Nephron progenitor cell (in vitro differentiated cells): Measurements from ENCODE around the gene SZT2.
A peak's percentile ranks its signal among the peaks of the same experiment; 100 is the strongest.

Experiments used
- DNase-seq: peaks from one replicate; pipeline ENCODE4 v3.0.0; 2021
- H3K27ac Mint-ChIP-seq: 2 replicates; pipeline ENCODE4 v1.8.0; 2021; ENCODE audit warnings: mild to moderate bottlenecking, moderate library complexity, mixed read lengths
- H3K27me3 Mint-ChIP-seq: 2 replicates; pipeline ENCODE4 v1.8.0; 2021; ENCODE audit warnings: mild to moderate bottlenecking, low read depth, mixed read lengths; ENCODE audit not compliant: poor library complexity
- H3K36me3 Mint-ChIP-seq: 2 replicates; pipeline ENCODE4 v1.8.0; 2021; ENCODE audit warnings: low read depth, mixed read lengths
- H3K4me1 Mint-ChIP-seq: 2 replicates; pipeline ENCODE4 v1.8.0; 2021; ENCODE audit warnings: mixed read lengths
- H3K4me3 Mint-ChIP-seq: 2 replicates; pipeline ENCODE4 v1.8.0; 2021; ENCODE audit warnings: mild to moderate bottlenecking, moderate library complexity, mixed read lengths
- H3K9me3 Mint-ChIP-seq: 2 replicates; pipeline ENCODE4 v1.8.0; 2021; ENCODE audit warnings: mild to moderate bottlenecking, moderate library complexity, mixed read lengths
- CTCF ChIP-seq: fragments of 200-600 bp; sonication (generic); IDR thresholded peaks from 2 replicates; pipeline ENCODE4 v1.5.0; 2021; ENCODE audit warnings: antibody characterized with exemption

SZT2 gene

GRCh38 chr1:43358746-43359693 lies 30.7 kb upstream of the SZT2 start, which contains the start of gene CDC20:
TSS of gene CDC20 (plus strand) at chr1:43358981. CDS start at chr1:43359216, 235 bp downstream.
- Mint-ChIP-seq H3K4me1 (peaks cover 53% of the 10 kb centered on the region), H3K36me3 (peaks cover 34% of the 10 kb centered on the region), H3K4me3 (peak within 1 kb of the TSS; percentile 91), H3K27me3 (no peaks in the 10 kb centered on the region), H3K9me3 (no peaks in the 10 kb centered on the region), H3K27ac (peak within 1 kb of the TSS; percentile 95)
- no peak for TF ChIP-seq CTCF
- DNase-seq = peak; percentile 98

- no peaks in the 10 kb centered on the region for H3K27me3 Mint-ChIP-seq
- H3K4me1 Mint-ChIP-seq = peaks cover 53% of the 10 kb centered on the region
- H3K36me3 Mint-ChIP-seq = peaks cover 38% of the 10 kb centered on the region
- DNase-seq = no peak
- TF ChIP-seq CTCF = no peak
- H3K9me3 Mint-ChIP-seq = no peaks in the 10 kb centered on the region
- H3K27ac Mint-ChIP-seq = peak overlapping the region; percentile 87
- H3K4me3 Mint-ChIP-seq = peak overlapping the region; percentile 91
Measured at GRCh38 chr1:43359696-43360095, 30.0 kb upstream of the SZT2 start.

- peaks cover 57% of the 10 kb centered on the region for H3K4me1 Mint-ChIP-seq
- H3K4me3 Mint-ChIP-seq = peak overlapping the region; percentile 91
- H3K9me3 Mint-ChIP-seq = no peaks in the 10 kb centered on the region
- peaks cover 47% of the 10 kb centered on the region for H3K36me3 Mint-ChIP-seq
- no peak for TF ChIP-seq CTCF
- H3K27ac Mint-ChIP-seq = peak overlapping the region; percentile 75
- no peak for DNase-seq
- no peaks in the 10 kb centered on the region for H3K27me3 Mint-ChIP-seq
Measured at GRCh38 chr1:43360616-43361015, 29.1 kb upstream of the SZT2 start.

GRCh38 chr1:43363283-43363934 lies 26.3 kb upstream of the SZT2 start:
- Mint-ChIP-seq H3K4me1 (peaks cover 65% of the 10 kb centered on the region), H3K27me3 (peaks cover 3% of the 10 kb centered on the region), H3K36me3 (peaks cover 53% of the 10 kb centered on the region), H3K9me3 (no peaks in the 10 kb centered on the region), H3K4me3 (peak overlapping the region; percentile 32), H3K27ac (peak overlapping the region; percentile 93)
- no peak for DNase-seq
- TF ChIP-seq CTCF = no peak

GRCh38 chr1:43363935-43364525 lies 25.7 kb upstream of the SZT2 start:
- H3K27ac Mint-ChIP-seq = no peak overlapping the region
- H3K4me3 Mint-ChIP-seq = no peak overlapping the region

More at GRCh38 chr1:43363935-43364525, 25.7 kb upstream of the SZT2 start:
- Mint-ChIP-seq H3K27me3 (peaks cover 3% of the 10 kb centered on the region), H3K4me1 (peaks cover 67% of the 10 kb centered on the region), H3K9me3 (no peaks in the 10 kb centered on the region), H3K36me3 (peaks cover 53% of the 10 kb centered on the region)
- no peak for DNase-seq
- no peak for TF ChIP-seq CTCF
